ENCODE measurements around the gene RNF130. TPM values are rescaled to one million over a fixed set of nuclear protein-coding genes. Genes with fewer than 3 reads are reported as not detected.

RNF130 gene
- total and polyA plus RNA-seq, 9 of the 15 experiments (the other 6 are each of a cell fraction or from before 2014, with no cell fraction given) = 5.8 to 39.4 (median 27.1) TPM

GRCh38 chr5:179930788-179931473, 140.6 kb downstream of the RNF130 start:
- peaks cover 17 to 34% of the 10 kb centered on the region in 2 experiments; a peak in 3 of 5 replicates for H3K27me3 ChIP-seq (ENCODE audit: control insufficient read depth in 2 of 2, insufficient read depth in 2 of 2, low read length in 2 of 2)
- no peak overlapping the region for H3K4me2 ChIP-seq (ENCODE audit: insufficient read depth, low read length)
- in situ Hi-C loops (cut with MboI) = no loop called here
- ChIA-PET CTCF (ENCODE audit: low intra/inter-chr PET ratio) (no interaction called here), POLR2A (no interaction called here)
- no peak overlapping the region for H3K27ac ChIP-seq (ENCODE audit: extremely low read depth, low read depth, low read length)
- no peaks in the 10 kb centered on the region for H3K79me2 ChIP-seq (ENCODE audit: control insufficient read depth, insufficient read depth, low read length)
- ATAC-seq = no peak
- BruUV-seq (replicated peaks) = no TSS peak
- no peaks in the 10 kb centered on the region for H3K9me3 ChIP-seq (replicated peaks; ENCODE audit: control insufficient read depth, insufficient read depth, low read depth, low read length)
- no peaks in the 10 kb centered on the region for H4K20me1 ChIP-seq (replicated peaks; ENCODE audit: control insufficient read depth, insufficient read depth, low read length)
- no peak for FAIRE-seq
- no peak overlapping the region for H3K4me3 ChIP-seq
- intact Hi-C loops (cut with micrococcal nuclease) = no loop called here
- H3K9ac ChIP-seq (ENCODE audit: insufficient read depth in 1 of 2, low read depth in 2 of 2, low read length in 2 of 2) = no peak overlapping the region
- H3K4me1 ChIP-seq (replicated peaks in 1 of 2; ENCODE audit: control insufficient read depth in 2 of 2, insufficient read depth in 2 of 2, low read length in 2 of 2) = no peaks in the 10 kb centered on the region; a peak in 1 of 5 replicates
- H3K9me1 ChIP-seq (ENCODE audit: control insufficient read depth, insufficient read depth, low read length) = no peaks in the 10 kb centered on the region
- no peak for DNase-seq (ENCODE audit: extremely low read depth in 1 of 4, low spot score in 3 of 4)
- H2AFZ ChIP-seq (ENCODE audit: low read depth, low read length) = no peak overlapping the region
- WGBS (ENCODE audit: insufficient coverage, low coverage, missing lambda C conversion rate) = 31% methylated on average over 8 of the region's 8 CpGs
- TF ChIP-seq SAFB (IDR thresholded peaks at IDR 0.05; ENCODE audit: borderline replicate concordance, low read depth, low read length) = no peak
- H3K36me3 ChIP-seq (ENCODE audit: control insufficient read depth, insufficient read depth, low read length) = no peaks in the 10 kb centered on the region

GRCh38 chr5:179927824-179928223, 143.7 kb downstream of the RNF130 start:
- intact Hi-C loops (cut with micrococcal nuclease) = no loop called here
- Histone ChIP-seq H3K9me3 (replicated peaks; ENCODE audit: control insufficient read depth, insufficient read depth, low read depth, low read length) (no peaks in the 10 kb centered on the region), H3K27ac (ENCODE audit: extremely low read depth, low read depth, low read length) (no peak overlapping the region), H3K4me1 (replicated peaks in 1 of 2; ENCODE audit: control insufficient read depth in 2 of 2, insufficient read depth in 2 of 2, low read length in 2 of 2) (no peaks in the 10 kb centered on the region), H3K9me1 (ENCODE audit: control insufficient read depth, insufficient read depth, low read length) (no peaks in the 10 kb centered on the region), H3K4me2 (ENCODE audit: insufficient read depth, low read length) (no peak overlapping the region), H3K79me2 (ENCODE audit: control insufficient read depth, insufficient read depth, low read length) (no peaks in the 10 kb centered on the region), H3K27me3 (ENCODE audit: control insufficient read depth in 2 of 2, insufficient read depth in 2 of 2, low read length in 2 of 2) (peaks cover 14 to 29% of the 10 kb centered on the region in 2 experiments; a peak in 3 of 5 replicates), H2AFZ (ENCODE audit: low read depth, low read length) (no peak overlapping the region), H4K20me1 (replicated peaks; ENCODE audit: control insufficient read depth, insufficient read depth, low read length) (no peaks in the 10 kb centered on the region), H3K36me3 (ENCODE audit: control insufficient read depth, insufficient read depth, low read length) (no peaks in the 10 kb centered on the region), H3K9ac (ENCODE audit: insufficient read depth in 1 of 2, low read depth in 2 of 2, low read length in 2 of 2) (no peak overlapping the region), H3K4me3 (no peak overlapping the region)
- WGBS (ENCODE audit: insufficient coverage, low coverage, missing lambda C conversion rate) = 19% methylated on average over 7 of the region's 7 CpGs
- BruUV-seq (replicated peaks) = no TSS peak
- DNase-seq (ENCODE audit: extremely low read depth in 1 of 4, low spot score in 3 of 4) (no peak), ATAC-seq (peak; percentile 39; the same call in 1 of the 3 replicates), FAIRE-seq (peak; percentile 49)
- TF ChIP-seq CREB3 (tag; conservative IDR thresholded peaks at IDR 0.05; ENCODE audit: low read depth) = no peak
- no peak for TF ChIP-seq ELK3 (CRISPR knock-in tag; IDR thresholded peaks at IDR 0.05)
- TF ChIP-seq STAG1 (CRISPR knock-in tag; IDR thresholded peaks at IDR 0.05; ENCODE audit: borderline replicate concordance) = no peak
- no peak for TF ChIP-seq ZNF408 (CRISPR knock-in tag; IDR thresholded peaks at IDR 0.05; ENCODE audit: low read depth)
- TF ChIP-seq RFX1 (IDR thresholded peaks at IDR 0.05) = no peak
- TF ChIP-seq FOXA1 (IDR thresholded peaks at IDR 0.05; ENCODE audit: borderline replicate concordance) = no peak
- no peak for TF ChIP-seq DNMT1 (IDR thresholded peaks at IDR 0.05)
- peak; percentile 55; the same call in 1 of the 2 replicates for TF ChIP-seq CEBPB (tag; IDR thresholded peaks at IDR 0.05)
- TF ChIP-seq ZNF146 (CRISPR knock-in tag; IDR thresholded peaks at IDR 0.05; ENCODE audit: unreplicated experiment) = peak; percentile 19
- ChIA-PET POLR2A (no interaction called here), CTCF (ENCODE audit: low intra/inter-chr PET ratio) (no interaction called here)
- in situ Hi-C loops (cut with MboI) = no loop called here
